ENCODE data around the gene PSME3IP1.
"Not testable (repeated sequence)": the region's sequence is repeated elsewhere in the genome, so short reads cannot be mapped to it uniquely, and the experiment has no call there.

PSME3IP1 gene

DNA sequence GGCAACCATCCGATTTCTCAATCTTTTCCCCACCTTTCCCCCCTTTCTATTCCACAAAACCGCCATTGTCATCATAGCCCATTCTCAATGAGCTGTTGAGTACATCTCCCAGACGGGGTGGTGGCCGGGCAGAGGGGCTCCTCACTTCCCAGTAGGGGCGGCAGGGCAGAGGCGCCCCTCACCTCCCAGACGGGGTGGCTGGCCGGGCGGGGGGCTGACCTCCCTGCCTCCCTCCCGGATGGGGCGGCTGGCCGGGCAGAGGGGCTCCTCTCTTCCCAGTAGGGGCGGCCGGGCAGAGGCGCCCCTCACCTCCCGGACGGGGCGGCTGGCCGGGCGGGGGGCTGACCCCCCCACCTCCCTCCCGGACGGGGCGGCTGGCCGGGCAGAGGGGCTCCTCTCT lies 14.5 kb upstream of the PSME3IP1 start:
- not testable (repeated sequence) for FAIRE-seq; DNase-seq (ENCODE audit: low spot score)

DNA sequence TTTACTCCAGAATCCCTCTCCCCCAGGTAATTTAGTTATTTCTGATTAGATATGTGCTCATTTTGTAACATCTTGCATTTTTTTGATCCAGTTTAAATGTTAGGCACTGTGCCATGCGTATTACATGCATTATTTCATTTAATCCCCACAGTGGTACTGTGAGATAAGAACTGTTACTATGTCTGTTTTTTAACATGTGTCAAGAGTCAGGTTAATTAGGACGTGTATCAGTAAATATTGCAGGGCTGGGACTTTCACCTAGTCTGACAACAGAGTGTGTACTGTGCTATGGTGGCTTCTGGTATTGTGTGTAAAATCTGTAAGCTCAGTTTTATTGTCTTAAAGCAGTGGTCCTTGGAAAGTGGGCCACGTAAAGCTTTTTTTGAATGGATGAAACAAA lies 10.9 kb upstream of the PSME3IP1 start:
- FAIRE-seq: no peak
- DNase-seq (ENCODE audit: low spot score): no peak

DNA sequence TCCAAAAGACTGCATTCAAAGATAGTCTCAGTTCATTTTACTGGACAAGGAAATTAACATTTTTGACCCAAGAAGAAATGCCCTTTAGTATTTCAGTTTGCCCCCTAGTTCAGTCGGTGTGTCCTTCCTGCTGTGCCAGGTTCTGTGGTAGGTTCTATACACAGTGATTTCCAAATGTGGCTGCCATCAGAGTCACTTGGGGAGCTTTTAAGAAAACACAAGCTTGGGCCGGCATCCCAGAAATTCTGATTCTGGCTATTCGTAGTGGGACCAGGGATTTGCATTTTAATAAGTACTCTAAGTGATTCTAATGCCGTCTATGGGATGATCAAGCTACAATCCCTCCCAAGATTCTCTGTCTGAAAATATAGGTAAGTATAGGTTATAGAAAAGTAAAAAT lies 10.4 kb upstream of the PSME3IP1 start:
- FAIRE-seq (no peak), DNase-seq (ENCODE audit: low spot score) (no peak)

DNA sequence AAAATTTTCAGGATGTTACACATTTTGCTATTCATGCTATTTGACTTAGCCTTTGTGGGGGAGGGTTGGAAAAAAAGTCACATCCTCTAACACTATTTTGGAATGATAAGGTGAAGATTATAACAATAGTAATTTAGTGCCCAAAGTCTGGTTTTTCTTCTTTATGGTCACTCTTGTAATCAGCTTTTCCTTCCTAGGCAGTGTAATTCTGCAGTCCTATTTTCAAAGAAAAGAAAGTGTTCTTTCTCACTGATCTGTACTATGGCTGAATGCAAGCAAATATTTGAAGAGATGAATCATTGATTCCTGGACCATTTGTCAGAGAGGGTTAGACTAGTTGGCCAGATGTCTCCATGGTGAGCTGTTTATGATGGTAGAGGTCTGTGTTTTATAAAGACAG lies 8.7 kb upstream of the PSME3IP1 start:
- peak; percentile 97 for FAIRE-seq
- DNase-seq (ENCODE audit: low spot score): peak; percentile 91

DNA sequence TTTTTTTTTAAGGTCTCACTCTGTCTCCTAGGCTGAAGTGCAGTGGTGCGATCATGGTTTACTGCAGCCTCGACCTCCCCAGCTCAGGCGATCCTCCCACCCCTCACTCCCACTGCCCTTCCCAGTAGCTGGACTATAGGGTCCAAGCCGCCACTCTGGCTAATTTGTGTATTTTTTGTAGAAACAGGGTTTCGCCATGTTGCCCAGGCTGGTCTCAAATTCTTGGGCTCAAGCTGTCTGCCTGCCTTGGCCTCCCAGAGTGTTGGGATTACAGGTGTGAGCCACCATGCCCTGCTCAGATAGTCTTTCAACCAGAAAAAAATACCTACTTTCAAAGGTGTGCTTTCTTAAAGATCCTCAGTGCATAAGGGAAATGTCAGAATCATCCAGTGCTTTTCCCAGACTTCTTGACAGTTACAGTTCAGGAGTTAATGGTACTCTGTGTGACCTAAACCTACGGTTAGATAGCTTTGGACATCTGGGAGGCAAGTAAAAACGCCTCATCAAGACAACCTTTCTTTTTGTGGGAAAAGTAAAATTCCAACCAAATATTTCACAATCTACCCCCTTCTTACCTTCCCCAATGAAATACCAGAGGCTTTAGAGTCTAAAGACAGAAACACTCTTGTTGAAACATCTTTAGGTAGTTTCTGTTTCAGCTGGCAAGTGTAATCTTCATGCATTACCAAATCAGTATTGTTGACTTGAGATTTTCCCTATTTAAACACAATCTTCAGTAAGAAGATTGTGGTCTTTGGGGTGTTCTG lies 7.1 kb upstream of the PSME3IP1 start:
- FAIRE-seq: peak; percentile 64
- peak; percentile 23 for DNase-seq (ENCODE audit: low spot score)

DNA sequence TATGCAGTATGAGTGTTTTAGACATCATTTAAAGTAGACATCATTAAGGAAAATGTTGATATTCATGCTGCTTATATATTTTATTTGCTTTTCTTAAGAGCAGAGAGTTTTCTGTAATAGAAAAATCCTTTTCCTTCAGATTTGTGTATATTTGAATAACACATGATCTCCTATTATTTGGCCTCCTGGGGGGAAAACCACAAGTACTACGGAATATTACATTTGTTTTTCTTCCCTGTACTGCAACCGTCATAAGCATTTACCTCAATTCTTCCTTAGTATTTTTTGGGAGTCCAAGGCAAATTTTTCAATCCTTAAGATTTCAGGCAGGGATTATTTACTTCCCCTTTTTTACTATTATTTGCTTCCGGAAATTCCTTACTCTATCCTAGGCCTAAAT lies 6.3 kb upstream of the PSME3IP1 start:
- FAIRE-seq (no peak), DNase-seq (ENCODE audit: low spot score) (no peak)

DNA sequence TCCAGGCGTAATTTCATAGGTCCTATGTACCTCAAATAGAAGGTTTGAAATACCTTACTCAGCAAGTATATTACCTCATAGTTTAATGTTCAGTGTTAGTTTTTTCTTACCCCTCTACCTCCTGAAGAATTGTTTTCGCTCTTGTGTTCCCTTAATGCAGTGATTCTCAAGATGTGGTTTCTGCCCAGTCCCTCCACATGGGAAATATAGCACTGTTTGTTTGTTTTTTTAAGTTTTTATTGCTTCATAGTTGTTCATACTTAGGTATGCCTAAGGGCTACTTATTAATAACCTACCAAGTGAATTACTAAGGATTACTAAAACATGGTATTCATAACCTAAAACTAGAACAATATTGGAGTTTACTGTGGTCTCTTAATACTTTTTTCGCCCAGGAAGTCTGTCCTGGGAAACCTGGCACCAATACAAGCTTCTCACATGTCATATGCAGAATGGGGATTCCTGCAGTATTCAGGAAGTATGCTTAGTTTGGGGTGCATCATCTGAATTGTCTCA lies 5.3 kb upstream of the PSME3IP1 start:
- no peak for DNase-seq (ENCODE audit: low spot score)
- no peak for FAIRE-seq

DNA sequence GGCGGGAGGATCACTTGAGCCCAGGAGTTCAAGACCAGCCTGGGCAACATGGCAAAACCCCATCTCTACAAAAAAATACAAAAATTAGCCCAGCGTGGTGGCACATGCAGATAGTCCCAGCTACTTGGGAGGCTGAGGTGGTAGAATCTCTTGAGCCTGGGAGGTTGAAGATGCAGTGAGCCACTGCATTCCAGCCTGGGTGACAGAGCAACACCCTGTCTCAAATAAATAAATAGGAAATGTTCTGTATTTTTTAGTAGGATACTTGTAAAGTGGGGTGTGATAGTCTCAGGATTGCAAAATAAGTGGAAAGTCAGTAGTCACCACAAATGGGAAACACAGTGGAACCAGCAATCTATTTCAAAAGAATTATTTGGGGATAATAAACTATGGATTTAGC lies 4.3 kb upstream of the PSME3IP1 start:
- no peak for FAIRE-seq

DNA sequence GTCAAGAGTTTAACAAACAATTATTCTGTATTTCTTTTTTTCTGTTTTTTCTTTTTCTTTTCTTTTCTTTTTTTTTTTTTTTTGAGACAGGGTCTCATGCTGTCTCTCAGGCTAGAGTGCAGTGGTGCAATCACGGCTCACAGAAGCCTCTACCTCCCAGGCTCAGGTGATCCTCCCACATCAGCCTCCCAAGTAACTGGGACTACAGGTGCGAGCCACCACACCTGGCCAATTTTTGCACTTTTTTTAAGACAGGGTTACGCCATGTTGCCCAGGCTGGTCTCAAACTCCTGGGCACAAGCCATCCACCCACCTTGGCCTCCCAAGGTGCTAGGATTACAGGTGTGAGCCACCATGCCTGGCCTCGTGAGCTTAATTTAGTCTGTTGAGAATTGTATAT lies 3.7 kb upstream of the PSME3IP1 start:
- not testable (repeated sequence) for DNase-seq (ENCODE audit: low spot score); FAIRE-seq

More for the DNA sequence above, 4.3 kb upstream of the PSME3IP1 start:
- DNase-seq (ENCODE audit: low spot score): no peak

DNA sequence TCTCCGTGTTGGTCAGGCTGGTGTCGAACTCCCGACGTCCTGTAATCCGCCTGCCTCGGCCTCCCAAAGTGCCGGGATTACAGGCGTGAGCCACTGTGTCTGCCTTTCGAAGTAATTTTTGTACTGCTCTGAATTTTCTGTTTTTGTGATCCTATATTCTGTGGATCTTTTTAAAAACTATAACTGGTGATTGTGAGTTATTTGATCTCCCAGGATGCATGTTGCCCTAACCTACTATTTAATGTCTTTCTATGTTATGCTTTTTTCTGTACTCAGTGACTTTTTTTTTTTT lies 2.8 kb upstream of the PSME3IP1 start:
- no peak for DNase-seq (ENCODE audit: low spot score)
- FAIRE-seq: no peak

DNA sequence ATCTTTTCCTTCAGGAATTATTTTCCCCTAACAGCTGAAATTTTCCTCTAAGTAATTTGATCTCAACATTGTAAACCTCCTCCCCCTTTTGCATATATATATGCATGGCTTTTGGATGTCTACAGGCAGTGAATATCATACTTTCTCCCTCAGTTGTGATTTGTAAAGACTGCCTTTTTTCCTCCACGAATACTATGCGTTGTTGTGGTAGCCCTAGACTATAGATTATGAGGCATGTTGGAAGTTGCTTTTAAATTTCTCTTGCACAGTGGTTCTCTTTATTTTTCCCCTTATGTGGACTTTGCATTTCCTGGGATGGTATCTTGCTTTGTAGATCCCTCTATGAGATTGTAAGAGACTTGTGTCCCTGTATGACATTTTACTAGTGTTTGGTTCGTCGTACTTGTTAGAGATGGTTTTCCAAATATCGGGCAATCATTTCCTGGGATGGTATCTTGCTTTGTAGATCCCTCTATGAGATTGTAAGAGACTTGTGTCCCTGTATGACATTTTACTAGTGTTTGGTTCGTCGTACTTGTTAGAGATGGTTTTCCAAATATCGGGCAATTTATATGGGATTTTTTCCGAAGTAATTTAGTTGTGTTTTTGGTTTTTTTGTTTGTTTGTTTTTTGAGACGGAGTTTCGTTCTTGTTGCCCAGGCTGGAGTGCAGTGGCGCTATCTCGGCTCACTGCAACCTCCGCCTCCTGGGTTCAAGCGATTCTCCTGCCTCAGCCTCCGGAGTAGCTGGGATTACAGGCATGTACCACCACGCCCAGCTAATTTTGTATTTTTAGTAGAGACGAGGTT lies 2.3 kb upstream of the PSME3IP1 start:
- DNase-seq (ENCODE audit: low spot score); FAIRE-seq: not testable (repeated sequence)

DNA sequence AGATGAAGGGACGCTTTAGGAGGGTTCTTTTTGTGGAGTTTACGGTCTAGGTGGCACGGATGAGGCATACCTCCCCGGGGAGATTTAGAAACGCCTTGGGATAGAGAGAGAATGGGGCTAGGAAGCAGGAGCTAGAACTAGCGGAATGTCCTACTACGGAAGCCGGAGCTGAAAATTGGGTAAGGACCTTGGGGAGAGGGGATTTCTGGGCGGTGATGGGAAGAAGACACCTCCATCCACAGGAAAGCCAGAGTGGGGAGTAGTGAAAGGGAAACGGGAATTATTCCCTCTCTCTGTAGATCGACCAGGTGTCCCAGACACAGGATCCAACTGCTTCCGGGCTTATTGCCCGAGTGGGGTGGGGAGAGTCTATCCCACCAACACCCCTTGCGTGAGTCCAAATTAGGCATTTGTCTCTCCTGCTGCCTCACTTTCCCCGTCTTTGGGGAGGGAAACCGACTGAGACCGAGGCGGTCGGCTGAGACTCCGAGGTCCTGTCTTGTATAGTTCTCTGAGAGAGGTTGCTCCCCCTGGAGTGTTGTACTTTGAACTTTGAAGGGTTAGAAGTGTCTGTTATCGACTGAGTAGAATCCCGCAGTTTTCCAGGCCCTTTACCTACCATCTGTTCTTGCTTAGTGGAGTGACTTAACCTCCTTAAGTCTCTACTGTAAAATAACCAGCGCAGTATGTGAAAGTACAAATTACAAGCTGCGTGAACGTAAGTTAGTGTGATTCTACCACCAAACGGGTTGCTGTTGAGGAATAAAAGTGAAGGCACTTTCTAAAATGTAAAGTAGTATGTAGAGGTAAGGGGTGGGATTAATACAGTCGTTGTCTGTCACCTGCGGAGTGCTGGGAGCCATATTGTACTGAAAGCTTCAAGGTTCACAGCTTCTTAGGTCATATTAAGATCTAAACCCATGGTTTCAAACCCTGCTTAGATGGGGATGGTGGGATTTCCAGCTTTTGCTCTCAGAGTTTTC lies 1.3 kb upstream of the PSME3IP1 start:
- FAIRE-seq: no peak
- DNase-seq (ENCODE audit: low spot score): peak; percentile 28

DNA sequence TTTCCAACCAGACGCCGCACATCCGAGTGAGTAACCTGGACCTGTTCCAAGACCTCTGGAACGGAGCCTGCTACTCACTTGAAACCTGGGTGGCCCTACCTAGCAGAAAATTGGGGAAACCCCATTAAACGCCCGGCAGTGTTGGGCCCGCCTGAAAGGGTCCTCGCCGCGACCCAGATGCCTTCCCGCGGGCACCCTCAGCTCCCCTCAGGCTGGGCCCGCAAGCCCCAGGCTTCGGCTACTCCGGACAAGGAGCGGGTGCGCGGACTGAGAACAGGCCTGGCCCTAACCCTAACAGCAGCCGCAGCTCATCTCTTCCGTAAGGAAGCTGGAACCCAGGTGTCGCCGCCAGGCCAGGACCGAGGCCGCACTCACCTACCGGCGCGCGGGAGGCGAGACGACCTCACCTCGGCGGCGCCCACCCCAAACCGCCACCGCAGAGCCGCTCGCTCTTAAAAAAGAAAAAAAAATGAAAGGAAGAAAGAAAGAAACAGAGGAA lies 344 bp downstream of the PSME3IP1 start:
- FAIRE-seq (no peak), DNase-seq (ENCODE audit: low spot score) (peak; percentile 53)

DNA sequence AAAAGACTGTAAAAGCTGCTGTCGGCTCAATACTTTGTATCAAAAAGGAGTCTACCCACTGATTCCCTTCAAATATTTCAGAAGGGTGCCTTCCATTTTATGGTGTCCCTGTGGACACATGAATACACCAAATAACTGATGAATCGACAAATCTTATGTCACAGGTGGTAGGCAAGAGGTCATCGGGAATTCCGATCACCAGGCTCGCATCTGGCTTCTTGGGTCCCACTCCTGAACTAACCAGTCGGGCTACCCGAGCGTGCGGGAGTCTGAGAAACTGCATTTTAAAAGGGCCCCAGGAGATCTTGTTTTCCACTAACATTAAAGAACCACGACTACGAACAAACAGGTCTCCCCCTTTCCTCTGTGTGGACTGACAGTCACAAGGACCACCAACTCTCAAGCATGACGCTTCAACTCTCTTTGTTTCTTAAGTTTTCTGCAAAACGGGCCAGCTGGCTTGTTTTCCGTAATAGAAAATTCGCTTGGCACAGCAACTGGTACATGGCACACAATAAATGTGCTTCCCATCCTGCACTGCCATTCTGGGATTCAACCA lies 873 bp downstream of the PSME3IP1 start:
- no peak for FAIRE-seq
- no peak for DNase-seq (ENCODE audit: low spot score)

DNA sequence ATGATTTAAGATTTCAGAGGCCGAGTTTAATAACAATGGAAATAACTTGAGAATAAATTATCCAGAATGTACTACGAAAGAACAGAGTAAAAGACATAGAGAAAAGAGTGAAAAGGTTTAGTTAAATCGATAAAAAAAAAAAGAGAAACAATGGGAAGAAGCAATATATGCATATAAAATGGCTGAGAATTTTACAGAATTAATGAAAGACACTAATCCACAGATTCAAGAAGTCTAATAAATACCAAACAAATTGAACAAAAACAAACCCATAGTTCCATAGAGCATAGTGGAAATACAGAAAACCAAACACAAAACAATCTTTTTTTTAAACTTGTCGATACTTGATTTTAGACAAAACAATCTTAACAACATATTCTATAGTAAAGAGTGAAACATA lies 1.7 kb downstream of the PSME3IP1 start:
- FAIRE-seq: no peak
- DNase-seq (ENCODE audit: low spot score): no peak

DNA sequence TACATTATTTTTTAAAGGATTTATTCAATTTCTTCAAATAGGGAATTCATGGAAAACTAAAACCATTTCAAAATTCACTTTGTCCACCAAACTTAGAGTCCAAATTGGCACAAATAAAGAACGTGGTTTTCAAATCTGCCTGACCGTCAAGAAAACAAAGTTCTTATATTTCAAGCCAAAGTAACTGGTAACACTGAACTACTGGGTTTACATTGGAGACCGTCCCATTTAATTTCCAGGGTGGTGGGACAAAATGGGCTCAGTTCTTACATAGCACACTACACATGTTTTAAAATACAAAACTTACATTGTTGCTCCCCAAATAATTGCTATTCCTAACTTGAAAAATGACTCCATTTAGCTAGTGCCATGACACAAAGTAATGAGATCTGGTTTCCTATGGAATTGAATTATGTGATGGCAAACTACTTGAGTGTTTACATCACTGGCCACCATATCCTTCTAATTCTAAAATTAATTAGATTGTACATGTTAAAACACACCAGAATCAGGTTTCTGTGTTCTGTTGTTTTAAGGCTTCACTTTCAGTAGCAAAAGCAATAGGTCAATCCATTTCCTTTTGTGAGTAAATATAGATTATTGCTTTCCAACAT lies 6.5 kb downstream of the PSME3IP1 start:
- DNase-seq (ENCODE audit: low spot score) (no peak), FAIRE-seq (no peak)

DNA sequence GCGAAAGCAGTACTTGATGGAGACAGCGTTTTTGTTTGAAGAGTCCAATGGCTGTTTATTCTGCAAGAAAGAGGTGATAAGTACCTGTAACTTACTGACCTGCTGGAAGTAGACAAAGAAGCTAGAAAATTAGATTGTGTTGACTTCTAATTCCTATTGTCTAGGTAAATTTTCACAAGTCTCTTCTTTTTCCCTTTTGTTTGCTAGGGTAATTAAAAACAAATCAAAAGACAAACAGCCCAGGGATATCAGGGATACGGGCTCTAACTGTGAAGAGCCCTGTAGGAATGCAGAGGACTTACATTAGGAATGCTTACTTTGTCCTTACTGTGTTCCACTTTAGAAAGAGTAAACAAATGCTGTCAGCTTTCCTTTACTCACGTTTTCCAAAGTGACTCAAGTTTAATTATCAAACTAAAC lies 7.0 kb downstream of the PSME3IP1 start:
- DNase-seq (ENCODE audit: low spot score) (no peak), FAIRE-seq (no peak)

DNA sequence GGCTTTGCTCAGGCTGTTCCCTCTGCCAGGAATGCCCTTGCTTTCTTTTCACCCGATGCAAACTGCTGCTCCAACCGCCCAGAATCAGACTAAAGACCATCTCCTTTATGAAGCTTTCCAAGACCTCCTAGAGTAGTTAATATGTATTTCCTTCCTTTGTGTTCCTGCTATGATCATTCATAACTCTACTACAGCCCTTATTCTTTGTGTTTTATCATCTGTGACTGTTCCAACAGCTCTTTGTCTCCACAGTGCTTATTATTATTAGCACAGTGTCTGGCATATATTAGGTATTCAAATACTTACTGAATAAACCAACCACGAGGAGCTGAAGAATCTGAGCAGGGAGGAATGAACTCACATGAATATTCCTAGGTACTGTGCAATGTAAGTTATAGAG lies 7.6 kb downstream of the PSME3IP1 start:
- DNase-seq (ENCODE audit: low spot score) (no peak), FAIRE-seq (no peak)

DNA sequence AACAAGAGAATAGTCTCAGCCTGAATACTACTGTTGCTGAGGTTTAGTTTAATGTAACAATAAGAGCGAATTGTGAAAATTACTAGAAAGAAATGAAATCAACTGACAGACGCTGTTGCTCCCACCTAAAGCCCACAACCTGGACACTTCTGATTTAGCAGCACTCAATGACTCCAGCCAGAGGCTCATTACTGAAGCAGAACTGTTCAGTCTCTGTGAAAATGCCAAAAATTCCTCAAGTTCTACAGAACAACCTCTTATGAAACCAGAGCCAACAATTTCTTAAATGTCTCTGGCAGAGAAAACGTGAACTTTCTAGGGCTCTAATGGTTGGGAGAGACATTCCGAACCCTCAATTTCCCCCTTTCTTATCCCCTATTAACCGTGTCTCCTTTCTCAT lies 9.9 kb downstream of the PSME3IP1 start:
- DNase-seq (ENCODE audit: low spot score): no peak

DNA sequence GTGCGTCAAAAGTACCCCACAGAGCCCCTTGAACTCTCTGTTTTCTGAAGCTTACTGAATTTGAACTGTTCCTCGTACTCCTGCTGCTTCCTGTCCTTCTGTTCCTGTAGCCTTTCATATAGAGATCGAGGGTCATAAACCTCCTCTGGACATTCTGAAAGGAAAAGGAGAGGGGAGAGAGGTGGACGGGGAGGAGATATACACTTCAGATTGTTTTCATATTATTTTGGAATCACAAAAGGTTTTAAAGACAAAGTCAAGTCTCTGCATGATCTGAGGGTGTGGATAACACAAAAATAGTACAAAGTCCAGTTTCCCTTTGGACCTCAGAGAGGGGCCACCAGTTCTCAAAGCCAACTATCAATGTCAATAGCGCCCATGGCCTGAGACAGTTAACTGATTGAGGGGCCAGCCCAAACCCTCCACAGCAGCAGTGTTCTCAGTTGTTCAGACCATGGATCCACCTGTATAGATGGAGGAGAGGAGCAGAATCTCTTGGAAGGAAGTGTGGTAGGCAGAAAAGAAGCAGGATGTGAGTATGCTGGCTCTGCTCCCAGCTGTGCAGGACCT lies 13.0 kb downstream of the PSME3IP1 start:
- FAIRE-seq (no peak), DNase-seq (ENCODE audit: low spot score) (no peak)

More for the DNA sequence above, 9.9 kb downstream of the PSME3IP1 start:
- no peak for FAIRE-seq
